GM23338 (cell line): ENCODE measurements around the gene NAA11. TPM values are rescaled to one million over a fixed set of nuclear protein-coding genes. Genes with fewer than 3 reads are reported as not detected.

Experiments
- ATAC-seq: fragments of 200-7000 bp; cut with Tn5 transposase; 3 replicates; pipeline ENCODE4 v1.9.1; 2020
- DNase-seq: peaks from one replicate; pipeline ENCODE4 v3.0.0-alpha.2; 2015; ENCODE audit warnings: low spot score
- H2AFZ ChIP-seq: fragments of 200-600 bp; sonication (generic); 2 replicates; pipeline ENCODE4 v1.8.0; 2016; ENCODE audit warnings: antibody characterized with exemption, mild to moderate bottlenecking, moderate library complexity
- H3F3A ChIP-seq: fragments of 200-600 bp; sonication (generic); replicated peaks from 2 replicates; pipeline ENCODE4 v1.8.0; 2017; ENCODE audit warnings: antibody characterized with exemption, mixed run types, low read depth
- H3K27ac ChIP-seq: fragments of 200-600 bp; sonication (generic); 2 replicates; pipeline ENCODE4 v1.6.1; 2016; ENCODE audit warnings: low read depth
- H3K27me3 ChIP-seq: fragments of 200-600 bp; sonication (generic); 2 replicates; pipeline ENCODE4 v1.8.0; 2016; ENCODE audit warnings: mild to moderate bottlenecking, mixed run types, moderate library complexity; ENCODE audit not compliant: insufficient read depth
- H3K36me3 ChIP-seq: fragments of 200-600 bp; sonication (generic); 2 replicates; pipeline ENCODE4 v1.8.0; 2016; ENCODE audit warnings: mild to moderate bottlenecking; ENCODE audit not compliant: insufficient read depth
- H3K4me1 ChIP-seq: fragments of 200-600 bp; sonication (generic); 2 replicates; pipeline ENCODE4 v1.8.0; 2016; ENCODE audit warnings: mild to moderate bottlenecking, moderate library complexity; ENCODE audit not compliant: insufficient read depth
- H3K4me2 ChIP-seq: fragments of 200-600 bp; sonication (generic); 2 replicates; pipeline ENCODE4 v1.7.1; 2017; ENCODE audit warnings: mixed run types
- H3K4me3 ChIP-seq: fragments of 200-600 bp; sonication (generic); 2 replicates; pipeline ENCODE4 v1.6.1; 2016; ENCODE audit warnings: mixed run types
- H3K79me2 ChIP-seq: fragments of 200-600 bp; sonication (generic); replicated peaks from 2 replicates; pipeline ENCODE4 v1.8.0; 2017; ENCODE audit warnings: mild to moderate bottlenecking; ENCODE audit not compliant: insufficient read depth
- H3K9me2 ChIP-seq: fragments of 200-600 bp; sonication (generic); 2 replicates; pipeline ENCODE4 v1.8.0; 2017; ENCODE audit not compliant: insufficient read depth
- H4K20me1 ChIP-seq: fragments of 200-600 bp; sonication (generic); replicated peaks from 2 replicates; pipeline ENCODE4 v1.8.0; 2017; ENCODE audit warnings: mild to moderate bottlenecking; ENCODE audit not compliant: insufficient read depth
- H3K27ac Mint-ChIP-seq: 2 replicates; pipeline ENCODE4 v1.8.0; 2020; ENCODE audit warnings: inconsistent platforms, mild to moderate bottlenecking, moderate library complexity, mixed read lengths
- H3K27me3 Mint-ChIP-seq: 3 replicates; pipeline ENCODE4 v1.8.0; 2022; ENCODE audit warnings: low read depth, mild to moderate bottlenecking, moderate library complexity, mixed read lengths, inconsistent platforms; ENCODE audit not compliant: insufficient read depth, poor library complexity
- H3K36me3 Mint-ChIP-seq: 3 replicates; pipeline ENCODE4 v1.8.0; 2021; ENCODE audit warnings: low read depth, mild to moderate bottlenecking, inconsistent platforms, moderate library complexity, mixed read lengths
- H3K4me1 Mint-ChIP-seq: 3 replicates; pipeline ENCODE4 v1.8.0; 2020; ENCODE audit warnings: mild to moderate bottlenecking, inconsistent platforms, mixed read lengths
- H3K4me3 Mint-ChIP-seq: 3 replicates; pipeline ENCODE4 v1.8.0; 2021; ENCODE audit warnings: moderate library complexity, mild to moderate bottlenecking, inconsistent platforms, mixed read lengths
- H3K9me3 Mint-ChIP-seq: 3 replicates; pipeline ENCODE4 v1.8.0; 2020; ENCODE audit warnings: moderate library complexity, mild to moderate bottlenecking, inconsistent platforms, mixed read lengths
- CREB1 ChIP-seq: fragments of 250-450 bp; sonication (Bioruptor Pico); IDR thresholded peaks from 2 replicates; pipeline ENCODE4 v1.5.0; 2020; ENCODE audit warnings: low read depth, mild to moderate bottlenecking, moderate library complexity
- EZH2 ChIP-seq: fragments of 200-600 bp; sonication (generic); IDR thresholded peaks from one replicate; pipeline ENCODE4 v1.8.0; 2017; ENCODE audit warnings: antibody characterized with exemption, mild to moderate bottlenecking, low read depth; ENCODE audit not compliant: unreplicated experiment
- EZH2phosphoT487 ChIP-seq: fragments of 200-600 bp; sonication (generic); IDR thresholded peaks from one replicate; pipeline ENCODE4 v1.8.1; 2018; ENCODE audit warnings: antibody characterized with exemption; ENCODE audit not compliant: unreplicated experiment
- JUNB ChIP-seq: IDR thresholded peaks from one replicate; pipeline ENCODE4 v1.6.1; 2016; ENCODE audit warnings: antibody characterized with exemption; ENCODE audit not compliant: unreplicated experiment
- NANOG ChIP-seq: IDR thresholded peaks from 2 replicates; pipeline ENCODE4 v1.6.1; 2016; ENCODE audit warnings: antibody characterized with exemption, borderline replicate concordance
- POLR2AphosphoS5 ChIP-seq: IDR thresholded peaks from 2 replicates; pipeline ENCODE4 v1.6.1; 2016; ENCODE audit warnings: antibody characterized with exemption, low read depth
- STAT1 ChIP-seq: IDR thresholded peaks from one replicate; pipeline ENCODE4 v1.6.1; 2016; ENCODE audit warnings: antibody characterized with exemption; ENCODE audit not compliant: unreplicated experiment
- ZNF114 ChIP-seq: fragments of 250-450 bp; sonication (Bioruptor Pico); IDR thresholded peaks from 2 replicates; pipeline ENCODE4 v1.5.0; 2020; ENCODE audit warnings: mild to moderate bottlenecking, moderate library complexity
- ZNF331 ChIP-seq: fragments of 250-450 bp; sonication (Bioruptor Pico); IDR thresholded peaks from 2 replicates; pipeline ENCODE4 v1.5.0; 2020; ENCODE audit warnings: low read depth, mild to moderate bottlenecking, moderate library complexity
- ZNF462 ChIP-seq: fragments of 250-450 bp; sonication (Bioruptor Pico); IDR thresholded peaks from 2 replicates; pipeline ENCODE4 v1.5.0; 2020; ENCODE audit warnings: mild to moderate bottlenecking, moderate library complexity
- polyA plus RNA-seq: library from polyadenylated mRNA; unstranded; fragments of >200 nt; fragmentation: Nextera tagmentation; extraction: Ambion mirVana; gene quantifications from 2 replicates; pipeline ENCODE4 v1.2.1, GENCODE V29; 2016
- total RNA-seq: library from RNA; depleted of rRNA; stranded (reverse); fragments of >200 nt; shearing (Covaris generic); gene quantifications from 2 replicates; pipeline ENCODE4 v1.2.3, GENCODE V29; 2014
- TF ChIP-seq, protein P1 (sequence below): IDR thresholded peaks from one replicate; pipeline ENCODE4 v1.6.1; 2018; ENCODE audit warnings: antibody characterized with exemption; ENCODE audit not compliant: unreplicated experiment
- TF ChIP-seq, protein P2 (sequence below): IDR thresholded peaks from 2 replicates; pipeline ENCODE4 v1.6.1; 2016; ENCODE audit warnings: antibody characterized with exemption
- TF ChIP-seq, protein P3 (sequence below), 2 experiments: fragments of 200-600 bp in 1 of 2; sonication (generic) in 1 of 2; conservative IDR thresholded peaks; 2 replicates each; pipeline versions ENCODE4 v1.5.1 to v1.6.1; 2016 to 2017; ENCODE audit warnings: antibody characterized with exemption in 2 of 2, low read depth in 2 of 2, mild to moderate bottlenecking in 2 of 2, moderate library complexity in 1 of 2

Gene NAA11
- total and polyA plus RNA-seq, 2 experiments from 2014 or later, result not detected

GRCh38 chr4:79325436-79325835, 425 bp downstream of the NAA11 start:
- Histone ChIP-seq H3K36me3 (no peaks in the 10 kb centered on the region), H3K4me1 (no peaks in the 10 kb centered on the region), H3K27ac (no peak overlapping the region), H3K9me2 (no peaks in the 10 kb centered on the region), H4K20me1 (no peaks in the 10 kb centered on the region), H3F3A (no peaks in the 10 kb centered on the region), H3K4me2 (no peak overlapping the region), H2AFZ (no peak overlapping the region), H3K27me3 (no peaks in the 10 kb centered on the region), H3K79me2 (no peaks in the 10 kb centered on the region), H3K4me3 (no peak overlapping the region)
- H3K27ac Mint-ChIP-seq, result no peak overlapping the region
- no peak overlapping the region for H3K4me3 Mint-ChIP-seq
- no peak for DNase-seq
- no peaks in the 10 kb centered on the region for H3K4me1 Mint-ChIP-seq
- H3K27me3 Mint-ChIP-seq, result peaks cover 2% of the 10 kb centered on the region
- no peak for ATAC-seq
- H3K9me3 Mint-ChIP-seq, result no peaks in the 10 kb centered on the region; the same call in 2 of the 3 replicates
- TF ChIP-seq CREB1 (CRISPR knock-in tag) (no peak), EZH2phosphoT487 (no peak), ZNF331 (CRISPR knock-in tag) (no peak), NANOG (no peak), EZH2 (no peak), STAT1 (no peak), ZNF462 (CRISPR knock-in tag) (no peak), JUNB (no peak), ZNF114 (CRISPR knock-in tag) (no peak), POLR2AphosphoS5 (no peak)
- TF ChIP-seq, protein P1, sequence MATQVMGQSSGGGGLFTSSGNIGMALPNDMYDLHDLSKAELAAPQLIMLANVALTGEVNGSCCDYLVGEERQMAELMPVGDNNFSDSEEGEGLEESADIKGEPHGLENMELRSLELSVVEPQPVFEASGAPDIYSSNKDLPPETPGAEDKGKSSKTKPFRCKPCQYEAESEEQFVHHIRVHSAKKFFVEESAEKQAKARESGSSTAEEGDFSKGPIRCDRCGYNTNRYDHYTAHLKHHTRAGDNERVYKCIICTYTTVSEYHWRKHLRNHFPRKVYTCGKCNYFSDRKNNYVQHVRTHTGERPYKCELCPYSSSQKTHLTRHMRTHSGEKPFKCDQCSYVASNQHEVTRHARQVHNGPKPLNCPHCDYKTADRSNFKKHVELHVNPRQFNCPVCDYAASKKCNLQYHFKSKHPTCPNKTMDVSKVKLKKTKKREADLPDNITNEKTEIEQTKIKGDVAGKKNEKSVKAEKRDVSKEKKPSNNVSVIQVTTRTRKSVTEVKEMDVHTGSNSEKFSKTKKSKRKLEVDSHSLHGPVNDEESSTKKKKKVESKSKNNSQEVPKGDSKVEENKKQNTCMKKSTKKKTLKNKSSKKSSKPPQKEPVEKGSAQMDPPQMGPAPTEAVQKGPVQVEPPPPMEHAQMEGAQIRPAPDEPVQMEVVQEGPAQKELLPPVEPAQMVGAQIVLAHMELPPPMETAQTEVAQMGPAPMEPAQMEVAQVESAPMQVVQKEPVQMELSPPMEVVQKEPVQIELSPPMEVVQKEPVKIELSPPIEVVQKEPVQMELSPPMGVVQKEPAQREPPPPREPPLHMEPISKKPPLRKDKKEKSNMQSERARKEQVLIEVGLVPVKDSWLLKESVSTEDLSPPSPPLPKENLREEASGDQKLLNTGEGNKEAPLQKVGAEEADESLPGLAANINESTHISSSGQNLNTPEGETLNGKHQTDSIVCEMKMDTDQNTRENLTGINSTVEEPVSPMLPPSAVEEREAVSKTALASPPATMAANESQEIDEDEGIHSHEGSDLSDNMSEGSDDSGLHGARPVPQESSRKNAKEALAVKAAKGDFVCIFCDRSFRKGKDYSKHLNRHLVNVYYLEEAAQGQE, result no peak
- TF ChIP-seq, protein P2, sequence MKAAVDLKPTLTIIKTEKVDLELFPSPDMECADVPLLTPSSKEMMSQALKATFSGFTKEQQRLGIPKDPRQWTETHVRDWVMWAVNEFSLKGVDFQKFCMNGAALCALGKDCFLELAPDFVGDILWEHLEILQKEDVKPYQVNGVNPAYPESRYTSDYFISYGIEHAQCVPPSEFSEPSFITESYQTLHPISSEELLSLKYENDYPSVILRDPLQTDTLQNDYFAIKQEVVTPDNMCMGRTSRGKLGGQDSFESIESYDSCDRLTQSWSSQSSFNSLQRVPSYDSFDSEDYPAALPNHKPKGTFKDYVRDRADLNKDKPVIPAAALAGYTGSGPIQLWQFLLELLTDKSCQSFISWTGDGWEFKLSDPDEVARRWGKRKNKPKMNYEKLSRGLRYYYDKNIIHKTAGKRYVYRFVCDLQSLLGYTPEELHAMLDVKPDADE, result no peak
- TF ChIP-seq, protein P3, sequence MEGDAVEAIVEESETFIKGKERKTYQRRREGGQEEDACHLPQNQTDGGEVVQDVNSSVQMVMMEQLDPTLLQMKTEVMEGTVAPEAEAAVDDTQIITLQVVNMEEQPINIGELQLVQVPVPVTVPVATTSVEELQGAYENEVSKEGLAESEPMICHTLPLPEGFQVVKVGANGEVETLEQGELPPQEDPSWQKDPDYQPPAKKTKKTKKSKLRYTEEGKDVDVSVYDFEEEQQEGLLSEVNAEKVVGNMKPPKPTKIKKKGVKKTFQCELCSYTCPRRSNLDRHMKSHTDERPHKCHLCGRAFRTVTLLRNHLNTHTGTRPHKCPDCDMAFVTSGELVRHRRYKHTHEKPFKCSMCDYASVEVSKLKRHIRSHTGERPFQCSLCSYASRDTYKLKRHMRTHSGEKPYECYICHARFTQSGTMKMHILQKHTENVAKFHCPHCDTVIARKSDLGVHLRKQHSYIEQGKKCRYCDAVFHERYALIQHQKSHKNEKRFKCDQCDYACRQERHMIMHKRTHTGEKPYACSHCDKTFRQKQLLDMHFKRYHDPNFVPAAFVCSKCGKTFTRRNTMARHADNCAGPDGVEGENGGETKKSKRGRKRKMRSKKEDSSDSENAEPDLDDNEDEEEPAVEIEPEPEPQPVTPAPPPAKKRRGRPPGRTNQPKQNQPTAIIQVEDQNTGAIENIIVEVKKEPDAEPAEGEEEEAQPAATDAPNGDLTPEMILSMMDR (conservative IDR thresholded peaks at IDR 0.05; ENCODE audit: low read depth in 2 of 2), result no peak
- H3K36me3 Mint-ChIP-seq, result no peaks in the 10 kb centered on the region
